DND-41 (cell line): ENCODE measurements around the gene SLC35E3.

Experiments
- ATAC-seq: fragments of 200-7000 bp; cut with Tn5 transposase; 3 replicates; pipeline ENCODE4 v1.9.1; 2021; ENCODE audit warnings: low read depth; ENCODE audit not compliant: insufficient read depth
- DNase-seq: peaks from one replicate; pipeline ENCODE4 v3.0.0-alpha.2; 2020
- H2AFZ ChIP-seq: 2 replicates; pipeline ENCODE4 v1.6.0; 2012; ENCODE audit warnings: low read depth, low read length
- H3K27ac ChIP-seq: 2 replicates; pipeline ENCODE4 v1.5.1; 2012; ENCODE audit warnings: low read length, inconsistent platforms
- H3K27me3 ChIP-seq: fragments of 200-600 bp; sonication (generic); 2 replicates; pipeline ENCODE4 v1.6.0; 2012; ENCODE audit warnings: low read length, mild to moderate bottlenecking, inconsistent platforms; ENCODE audit not compliant: insufficient read depth, poor library complexity
- H3K36me3 ChIP-seq: 2 replicates; pipeline ENCODE4 v1.5.1; 2012; ENCODE audit warnings: low read length, inconsistent platforms; ENCODE audit not compliant: insufficient read depth
- H3K4me1 ChIP-seq: 2 replicates; pipeline ENCODE4 v1.5.1; 2012; ENCODE audit warnings: mild to moderate bottlenecking, low read length; ENCODE audit not compliant: insufficient read depth
- H3K4me2 ChIP-seq: 2 replicates; pipeline ENCODE4 v1.6.0; 2012; ENCODE audit warnings: mild to moderate bottlenecking, moderate library complexity, low read length, inconsistent platforms; ENCODE audit not compliant: insufficient read depth
- H3K4me3 ChIP-seq, 2 experiments: fragments of 200-600 bp in 1 of 2; shearing (Covaris generic) in 1 of 2; 2 replicates each; pipeline ENCODE4 v1.5.1; 2012 to 2016; ENCODE audit warnings: inconsistent platforms in 2 of 2, low read length in 2 of 2, mild to moderate bottlenecking in 2 of 2, low read depth in 1 of 2, moderate library complexity in 1 of 2
- H3K79me2 ChIP-seq: 2 replicates; pipeline ENCODE4 v1.6.0; 2012; ENCODE audit warnings: low read length, inconsistent platforms; ENCODE audit not compliant: insufficient read depth
- H3K9ac ChIP-seq: 2 replicates; pipeline ENCODE4 v1.6.0; 2012; ENCODE audit warnings: low read depth, mild to moderate bottlenecking, inconsistent platforms, low read length, moderate library complexity
- H3K9me3 ChIP-seq: 2 replicates; pipeline ENCODE4 v1.5.1; 2012; ENCODE audit warnings: low read length, moderate library complexity, mild to moderate bottlenecking, inconsistent platforms; ENCODE audit not compliant: insufficient read depth, severe bottlenecking
- H4K20me1 ChIP-seq: 2 replicates; pipeline ENCODE4 v1.6.0; 2012; ENCODE audit warnings: low read length; ENCODE audit not compliant: insufficient read depth
- EZH2 ChIP-seq: IDR thresholded peaks from 3 replicates; pipeline ENCODE4 v1.6.1; 2012; ENCODE audit warnings: borderline replicate concordance, low read depth, mild to moderate bottlenecking, moderate library complexity, low read length, inconsistent platforms; ENCODE audit not compliant: severe bottlenecking
- TF ChIP-seq, protein P1 (sequence below): IDR thresholded peaks from 2 replicates; pipeline ENCODE4 v1.5.1; 2012; ENCODE audit warnings: borderline replicate concordance, low read length, moderate library complexity, mild to moderate bottlenecking; ENCODE audit not compliant: poor library complexity, severe bottlenecking; ENCODE audit errors: extremely low read depth

The SLC35E3 gene

DNA sequence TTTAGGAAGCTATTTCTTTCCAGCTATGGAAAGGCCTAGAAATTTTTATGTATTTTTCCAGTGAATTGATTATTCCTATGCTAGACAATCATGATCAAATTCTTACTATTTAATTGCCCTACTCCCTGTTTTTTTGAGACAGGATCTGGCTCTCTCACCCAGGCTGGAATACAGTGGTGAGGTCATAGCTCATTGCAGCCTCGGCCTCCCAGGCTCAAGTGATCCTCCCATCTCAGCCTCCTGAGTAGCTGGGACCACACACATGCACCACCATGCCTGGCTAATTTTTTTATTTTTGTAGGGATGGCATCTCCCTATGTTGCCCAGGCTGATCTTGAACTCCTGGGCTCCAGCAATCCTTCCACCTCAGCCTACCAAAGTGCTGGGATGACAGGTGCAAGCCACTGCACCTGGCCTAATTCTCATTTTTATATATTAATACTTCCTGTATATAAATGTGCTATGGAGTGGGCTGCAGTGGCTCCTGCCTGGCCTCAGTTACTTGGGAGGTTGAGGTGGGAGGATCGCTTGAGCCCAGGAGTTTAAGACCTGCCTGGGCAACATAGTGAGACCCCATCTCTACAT lies 46.0 kb downstream of the SLC35E3 start:
- TF ChIP-seq, protein P1, sequence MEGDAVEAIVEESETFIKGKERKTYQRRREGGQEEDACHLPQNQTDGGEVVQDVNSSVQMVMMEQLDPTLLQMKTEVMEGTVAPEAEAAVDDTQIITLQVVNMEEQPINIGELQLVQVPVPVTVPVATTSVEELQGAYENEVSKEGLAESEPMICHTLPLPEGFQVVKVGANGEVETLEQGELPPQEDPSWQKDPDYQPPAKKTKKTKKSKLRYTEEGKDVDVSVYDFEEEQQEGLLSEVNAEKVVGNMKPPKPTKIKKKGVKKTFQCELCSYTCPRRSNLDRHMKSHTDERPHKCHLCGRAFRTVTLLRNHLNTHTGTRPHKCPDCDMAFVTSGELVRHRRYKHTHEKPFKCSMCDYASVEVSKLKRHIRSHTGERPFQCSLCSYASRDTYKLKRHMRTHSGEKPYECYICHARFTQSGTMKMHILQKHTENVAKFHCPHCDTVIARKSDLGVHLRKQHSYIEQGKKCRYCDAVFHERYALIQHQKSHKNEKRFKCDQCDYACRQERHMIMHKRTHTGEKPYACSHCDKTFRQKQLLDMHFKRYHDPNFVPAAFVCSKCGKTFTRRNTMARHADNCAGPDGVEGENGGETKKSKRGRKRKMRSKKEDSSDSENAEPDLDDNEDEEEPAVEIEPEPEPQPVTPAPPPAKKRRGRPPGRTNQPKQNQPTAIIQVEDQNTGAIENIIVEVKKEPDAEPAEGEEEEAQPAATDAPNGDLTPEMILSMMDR = no peak
- TF ChIP-seq EZH2 = no peak
- Histone ChIP-seq H3K27me3 (no peaks in the 10 kb centered on the region), H3K9ac (no peak overlapping the region), H3K9me3 (no peaks in the 10 kb centered on the region), H3K4me1 (no peaks in the 10 kb centered on the region), H3K27ac (no peak overlapping the region), H3K4me2 (no peak overlapping the region), H3K36me3 (no peaks in the 10 kb centered on the region), H3K4me3 (no peak overlapping the region), H4K20me1 (no peaks in the 10 kb centered on the region), H3K79me2 (no peaks in the 10 kb centered on the region), H2AFZ (no peak overlapping the region)
- no peak for DNase-seq
- ATAC-seq = no peak

DNA sequence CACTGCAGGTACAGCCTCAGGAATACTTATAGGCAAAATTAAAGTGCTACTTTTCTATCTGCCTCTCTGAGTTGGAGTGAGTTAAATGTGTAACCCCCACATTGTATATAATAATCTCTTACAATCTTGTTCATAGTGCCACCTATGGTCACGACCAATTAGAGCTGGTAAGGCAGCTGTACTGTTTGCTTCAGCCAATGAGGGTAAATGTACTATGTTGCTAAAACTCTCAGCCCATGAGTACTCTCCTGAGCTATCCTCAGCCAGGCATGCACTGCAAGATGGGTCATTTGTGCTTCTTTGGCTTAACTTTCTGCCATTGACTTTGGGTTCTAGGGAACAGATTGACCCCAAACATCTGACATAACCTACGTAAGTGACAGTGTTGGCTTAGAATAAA lies 47.0 kb downstream of the SLC35E3 start:
- Histone ChIP-seq H2AFZ (no peak overlapping the region), H3K9ac (no peak overlapping the region), H4K20me1 (no peaks in the 10 kb centered on the region), H3K27me3 (no peaks in the 10 kb centered on the region), H3K79me2 (no peaks in the 10 kb centered on the region), H3K27ac (no peak overlapping the region), H3K36me3 (no peaks in the 10 kb centered on the region), H3K4me3 (no peak overlapping the region), H3K9me3 (no peaks in the 10 kb centered on the region), H3K4me1 (no peaks in the 10 kb centered on the region), H3K4me2 (no peak overlapping the region)
- ATAC-seq (peak; percentile 78), DNase-seq (no peak)
- TF ChIP-seq, protein P1 = no peak
- TF ChIP-seq EZH2 = no peak

DNA sequence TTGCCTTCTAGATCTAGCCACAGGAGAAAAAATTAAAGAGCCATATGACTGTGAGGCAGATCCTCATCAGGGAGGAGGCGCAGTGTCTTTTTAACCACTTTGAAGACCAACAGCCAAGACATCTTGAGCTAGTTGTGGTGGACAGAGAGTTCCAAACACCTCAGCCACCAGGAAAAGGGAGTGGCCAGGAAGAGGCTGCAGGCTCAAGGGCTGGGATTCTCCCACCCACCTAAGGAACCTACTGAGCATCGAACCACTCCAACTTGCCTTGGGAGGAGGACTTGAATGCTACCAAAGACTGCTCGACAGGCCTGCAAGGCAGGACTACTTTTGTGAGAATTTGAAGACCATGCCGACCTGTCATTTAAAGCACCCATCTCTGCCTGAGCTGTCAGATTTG lies 47.5 kb downstream of the SLC35E3 start:
- Histone ChIP-seq H2AFZ (no peak overlapping the region), H3K36me3 (no peaks in the 10 kb centered on the region), H3K79me2 (no peaks in the 10 kb centered on the region), H3K4me2 (no peak overlapping the region), H3K4me1 (no peaks in the 10 kb centered on the region), H3K4me3 (no peak overlapping the region), H3K27ac (no peak overlapping the region), H3K27me3 (no peaks in the 10 kb centered on the region), H4K20me1 (no peaks in the 10 kb centered on the region), H3K9ac (no peak overlapping the region), H3K9me3 (no peaks in the 10 kb centered on the region)
- no peak for ATAC-seq
- TF ChIP-seq EZH2 = no peak
- TF ChIP-seq, protein P1 = no peak
- no peak for DNase-seq
